PFSK-1 (cell line): Measurements from ENCODE around the gene LY9.

Experiments used
- POLR2AphosphoS5 ChIP-seq: IDR thresholded peaks from 2 replicates; pipeline ENCODE4 v1.6.1; 2012; ENCODE audit warnings: low read depth, mild to moderate bottlenecking, control low read depth, low read length, moderate library complexity
- TF ChIP-seq, protein P1 (sequence below), 2 experiments: IDR thresholded peaks; 2 replicates each; pipeline versions ENCODE4 v1.6.1 to v1.8.0; 2011 to 2012; ENCODE audit warnings: low read depth in 2 of 2, low read length in 2 of 2, control low read depth in 1 of 2, inconsistent platforms in 1 of 2, mild to moderate bottlenecking in 1 of 2, moderate library complexity in 1 of 2; ENCODE audit not compliant: insufficient read depth in 1 of 2

DNA sequence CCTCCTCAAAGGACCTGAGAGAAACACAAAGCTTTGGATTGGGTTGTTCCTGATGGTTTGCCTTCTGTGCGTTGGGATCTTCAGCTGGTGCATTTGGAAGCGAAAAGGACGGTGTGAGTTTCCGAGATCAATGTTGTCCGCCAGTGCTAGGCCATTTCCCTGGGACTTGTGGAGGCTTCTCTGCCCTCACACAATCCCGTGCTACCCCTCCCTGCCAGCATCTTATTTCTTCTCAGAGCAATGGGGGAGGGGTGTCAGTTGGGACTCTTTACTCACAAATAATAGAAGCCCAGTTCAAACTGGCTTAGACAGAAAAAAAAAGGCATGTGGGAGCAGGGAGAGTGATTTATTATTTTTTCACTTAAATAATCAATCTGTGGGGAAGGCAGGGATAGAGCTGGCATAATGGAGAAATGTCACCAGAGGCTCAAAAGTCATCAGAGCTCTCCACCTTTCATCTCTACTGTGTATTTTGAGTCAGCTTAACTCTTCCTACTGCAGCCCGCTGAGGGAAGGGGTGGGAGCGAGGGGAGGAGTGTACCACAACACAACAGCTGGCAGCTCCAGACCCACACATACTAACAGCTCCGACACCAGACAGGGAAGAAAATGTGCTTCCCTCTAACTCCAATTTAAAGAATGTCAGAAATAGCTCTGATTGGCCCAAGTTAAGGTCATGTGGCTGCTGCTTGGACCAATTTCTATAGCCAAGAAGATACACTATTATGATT lies 22.4 kb downstream of the LY9 start:
- no peak for TF ChIP-seq POLR2AphosphoS5
- TF ChIP-seq, protein P1, sequence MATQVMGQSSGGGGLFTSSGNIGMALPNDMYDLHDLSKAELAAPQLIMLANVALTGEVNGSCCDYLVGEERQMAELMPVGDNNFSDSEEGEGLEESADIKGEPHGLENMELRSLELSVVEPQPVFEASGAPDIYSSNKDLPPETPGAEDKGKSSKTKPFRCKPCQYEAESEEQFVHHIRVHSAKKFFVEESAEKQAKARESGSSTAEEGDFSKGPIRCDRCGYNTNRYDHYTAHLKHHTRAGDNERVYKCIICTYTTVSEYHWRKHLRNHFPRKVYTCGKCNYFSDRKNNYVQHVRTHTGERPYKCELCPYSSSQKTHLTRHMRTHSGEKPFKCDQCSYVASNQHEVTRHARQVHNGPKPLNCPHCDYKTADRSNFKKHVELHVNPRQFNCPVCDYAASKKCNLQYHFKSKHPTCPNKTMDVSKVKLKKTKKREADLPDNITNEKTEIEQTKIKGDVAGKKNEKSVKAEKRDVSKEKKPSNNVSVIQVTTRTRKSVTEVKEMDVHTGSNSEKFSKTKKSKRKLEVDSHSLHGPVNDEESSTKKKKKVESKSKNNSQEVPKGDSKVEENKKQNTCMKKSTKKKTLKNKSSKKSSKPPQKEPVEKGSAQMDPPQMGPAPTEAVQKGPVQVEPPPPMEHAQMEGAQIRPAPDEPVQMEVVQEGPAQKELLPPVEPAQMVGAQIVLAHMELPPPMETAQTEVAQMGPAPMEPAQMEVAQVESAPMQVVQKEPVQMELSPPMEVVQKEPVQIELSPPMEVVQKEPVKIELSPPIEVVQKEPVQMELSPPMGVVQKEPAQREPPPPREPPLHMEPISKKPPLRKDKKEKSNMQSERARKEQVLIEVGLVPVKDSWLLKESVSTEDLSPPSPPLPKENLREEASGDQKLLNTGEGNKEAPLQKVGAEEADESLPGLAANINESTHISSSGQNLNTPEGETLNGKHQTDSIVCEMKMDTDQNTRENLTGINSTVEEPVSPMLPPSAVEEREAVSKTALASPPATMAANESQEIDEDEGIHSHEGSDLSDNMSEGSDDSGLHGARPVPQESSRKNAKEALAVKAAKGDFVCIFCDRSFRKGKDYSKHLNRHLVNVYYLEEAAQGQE (IDR thresholded peaks at IDR 0.05; ENCODE audit: insufficient read depth in 1 of 2, low read depth in 2 of 2, low read length in 2 of 2): no peak
